Naive B cell (primary cell): Measurements from ENCODE around the gene CDKN2D. TPM values are rescaled to one million over a fixed set of nuclear protein-coding genes. Genes with fewer than 3 reads are reported as not detected.
A peak's percentile ranks its signal among the peaks of the same experiment; 100 is the strongest.

ENCODE experiments used
- ATAC-seq, 2 donors: fragments of 150-1000 bp; cut with Tn5 transposase; 2 replicates each; pipeline ENCODE4 v1.10.0; 2021; ENCODE audit warnings: low read depth in 2 of 2, mild to moderate bottlenecking in 2 of 2, moderate library complexity in 2 of 2
- DNase-seq: peaks from one replicate; pipeline ENCODE4 v3.0.0; 2022
- H3K27ac Mint-ChIP-seq, 6 donors: one replicate each; pipeline ENCODE4 v1.8.0; 2020 to 2022; ENCODE audit warnings: mild to moderate bottlenecking in 6 of 6, mixed read lengths in 6 of 6, moderate library complexity in 5 of 6, inconsistent platforms in 2 of 6
- H3K27me3 Mint-ChIP-seq, 3 donors: one replicate each; pipeline ENCODE4 v1.8.0; 2021 to 2022; ENCODE audit warnings: mixed read lengths in 3 of 3, mild to moderate bottlenecking in 1 of 3
- H3K36me3 Mint-ChIP-seq, 2 donors: one replicate each; pipeline ENCODE4 v1.8.0; 2020 to 2022; ENCODE audit warnings: mixed read lengths in 2 of 2, inconsistent platforms in 1 of 2, mild to moderate bottlenecking in 1 of 2
- H3K4me1 Mint-ChIP-seq, 3 donors: one replicate each; pipeline ENCODE4 v1.8.0; 2020 to 2022; ENCODE audit warnings: mixed read lengths in 3 of 3, inconsistent platforms in 1 of 3, mild to moderate bottlenecking in 1 of 3, moderate library complexity in 1 of 3
- H3K4me3 Mint-ChIP-seq, 8 donors: one replicate each; pipeline ENCODE4 v1.8.0; 2020 to 2022; ENCODE audit warnings: mild to moderate bottlenecking in 8 of 8, mixed read lengths in 8 of 8, moderate library complexity in 8 of 8, inconsistent platforms in 2 of 8
- H3K9me3 Mint-ChIP-seq, 7 donors: one replicate each; pipeline ENCODE4 v1.8.0; 2020 to 2022; ENCODE audit warnings: mixed read lengths in 7 of 7, mild to moderate bottlenecking in 5 of 7, inconsistent platforms in 2 of 7, moderate library complexity in 1 of 7
- polyA plus RNA-seq, 6 donors: library from polyadenylated mRNA; unstranded; fragments of 300-500 nt; fragmentation: Illumina TruSeq; gene quantifications; one replicate each; pipeline ENCODE4 v1.2.3, GENCODE V29; 2021; ENCODE audit warnings: low read depth in 6 of 6

The CDKN2D gene
- polyA plus RNA-seq, 6 donors from 2014 or later = 110 to 209 (median 153) TPM

GRCh38 chr19:10568062-10568825 is 535 bp downstream of the CDKN2D start:
- DNase-seq = no peak
- H3K4me1 Mint-ChIP-seq = peaks cover 49 to 54% (median 49%) of the 10 kb centered on the region in 3 donors

GRCh38 chr19:10567656-10568055 is 1.1 kb downstream of the CDKN2D start:
- Mint-ChIP-seq H3K9me3 (no peaks in the 10 kb centered on the region), H3K27ac (peak overlapping the region; percentile 91 to 100 (median 98)), H3K4me1 (peaks cover 48 to 54% (median 49%) of the 10 kb centered on the region in 3 donors), H3K27me3 (no peaks in the 10 kb centered on the region), H3K36me3 (no peaks in the 10 kb centered on the region), H3K4me3 (peak overlapping the region; percentile 86 to 100 (median 96))
- ATAC-seq = no peak
- no peak for DNase-seq

More at GRCh38 chr19:10568062-10568825, 535 bp downstream of the CDKN2D start:
- Mint-ChIP-seq H3K27ac (peak overlapping the region; percentile 91 to 100 (median 98)), H3K36me3 (no peaks in the 10 kb centered on the region), H3K9me3 (no peaks in the 10 kb centered on the region), H3K4me3 (peak overlapping the region; percentile 86 to 100 (median 96)), H3K27me3 (no peaks in the 10 kb centered on the region)
- peak; percentile 3 to 9 for ATAC-seq

- H3K36me3 Mint-ChIP-seq = no peaks in the 10 kb centered on the region
- ATAC-seq (peak; percentile 16 to 17), DNase-seq (peak; percentile 76)
- peak overlapping the region; percentile 94 to 100 (median 99) for H3K27ac Mint-ChIP-seq
- H3K9me3 Mint-ChIP-seq = no peaks in the 10 kb centered on the region
- H3K27me3 Mint-ChIP-seq = no peaks in the 10 kb centered on the region
- H3K4me1 Mint-ChIP-seq = peaks cover 40 to 47% (median 43%) of the 10 kb centered on the region in 3 donors
- H3K4me3 Mint-ChIP-seq = peak overlapping the region; percentile 86 to 100 (median 96)
Observed at GRCh38 chr19:10566658-10567410, 1.9 kb downstream of the CDKN2D start.

- DNase-seq = no peak
- Mint-ChIP-seq H3K27ac (peak overlapping the region; percentile 94 to 100 (median 99)), H3K4me1 (peaks cover 40 to 52% (median 43%) of the 10 kb centered on the region in 3 donors), H3K9me3 (no peaks in the 10 kb centered on the region), H3K4me3 (peak overlapping the region; percentile 86 to 100 (median 96)), H3K27me3 (no peaks in the 10 kb centered on the region), H3K36me3 (no peaks in the 10 kb centered on the region)
- no peak for ATAC-seq
Observed at GRCh38 chr19:10566408-10566657, 2.4 kb downstream of the CDKN2D start.

GRCh38 chr19:10565567-10566407 is 3.0 kb downstream of the CDKN2D start, which contains the start of gene KRI1:
Gene KRI1, minus strand, starts transcription at chr19:10566010. Its CDS starts 11 bp downstream, at chr19:10565999.
- Mint-ChIP-seq H3K9me3 (no peaks in the 10 kb centered on the region), H3K4me1 (peaks cover 40 to 53% (median 42%) of the 10 kb centered on the region in 3 donors), H3K36me3 (no peaks in the 10 kb centered on the region), H3K27me3 (no peaks in the 10 kb centered on the region), H3K4me3 (peak within 1 kb of the TSS; percentile 86 to 100 (median 96)), H3K27ac (peak within 1 kb of the TSS; percentile 94 to 100 (median 99))
- DNase-seq = peak; percentile 100
- ATAC-seq = peak; percentile 51 to 57

- DNase-seq (peak; percentile 60), ATAC-seq (peak; percentile 17)
- H3K4me3 Mint-ChIP-seq = peak overlapping the region; percentile 86 to 100 (median 96)
- H3K36me3 Mint-ChIP-seq = no peaks in the 10 kb centered on the region
- no peaks in the 10 kb centered on the region for H3K9me3 Mint-ChIP-seq
- H3K27me3 Mint-ChIP-seq = no peaks in the 10 kb centered on the region
- peak overlapping the region; percentile 74 to 99 (median 93) for H3K27ac Mint-ChIP-seq
- peaks cover 38 to 53% (median 42%) of the 10 kb centered on the region in 3 donors for H3K4me1 Mint-ChIP-seq
Observed at GRCh38 chr19:10565028-10565566, 3.7 kb downstream of the CDKN2D start.

GRCh38 chr19:10562609-10563008 is 6.2 kb downstream of the CDKN2D start:
- DNase-seq (no peak), ATAC-seq (no peak)
- Mint-ChIP-seq H3K27me3 (no peaks in the 10 kb centered on the region), H3K4me1 (peaks cover 25 to 38% (median 36%) of the 10 kb centered on the region in 3 donors), H3K9me3 (no peaks in the 10 kb centered on the region), H3K27ac (no peak overlapping the region), H3K36me3 (no peaks in the 10 kb centered on the region), H3K4me3 (peak overlapping the region in 1 of 8 donors; percentile 29)

- peaks cover 11 to 24% (median 16%) of the 10 kb centered on the region in 3 donors for H3K4me1 Mint-ChIP-seq
- no peaks in the 10 kb centered on the region for H3K36me3 Mint-ChIP-seq
- no peak for DNase-seq
- no peaks in the 10 kb centered on the region for H3K27me3 Mint-ChIP-seq
- no peak for ATAC-seq
- no peak overlapping the region for H3K4me3 Mint-ChIP-seq
- no peak overlapping the region for H3K27ac Mint-ChIP-seq
- no peaks in the 10 kb centered on the region for H3K9me3 Mint-ChIP-seq
Observed at GRCh38 chr19:10560154-10560553, 8.6 kb downstream of the CDKN2D start.

- no peaks in the 10 kb centered on the region for H3K27me3 Mint-ChIP-seq
- H3K27ac Mint-ChIP-seq = peak overlapping the region in 4 of 6 donors; percentile 43 to 84 (median 62)
- H3K9me3 Mint-ChIP-seq = no peaks in the 10 kb centered on the region
- H3K4me1 Mint-ChIP-seq = peaks cover 23 to 38% (median 24%) of the 10 kb centered on the region in 3 donors
- H3K36me3 Mint-ChIP-seq = no peaks in the 10 kb centered on the region
- ATAC-seq = no peak
- peak overlapping the region in 1 of 8 donors; percentile 42 for H3K4me3 Mint-ChIP-seq
- DNase-seq = no peak
Observed at GRCh38 chr19:10557603-10558197, 11.1 kb downstream of the CDKN2D start.

GRCh38 chr19:10555610-10555973 is 13.2 kb downstream of the CDKN2D start:
- no peak for ATAC-seq
- Mint-ChIP-seq H3K4me3 (no peak overlapping the region), H3K27me3 (no peaks in the 10 kb centered on the region), H3K9me3 (no peaks in the 10 kb centered on the region), H3K4me1 (peaks cover 29 to 34% (median 33%) of the 10 kb centered on the region in 3 donors), H3K36me3 (no peaks in the 10 kb centered on the region), H3K27ac (peak overlapping the region in 4 of 6 donors; percentile 47 to 76 (median 56))
- no peak for DNase-seq

GRCh38 chr19:10554760-10555609 is 13.8 kb downstream of the CDKN2D start:
- DNase-seq = no peak
- Mint-ChIP-seq H3K27me3 (no peaks in the 10 kb centered on the region), H3K36me3 (no peaks in the 10 kb centered on the region), H3K27ac (peak overlapping the region in 5 of 6 donors; percentile 74 to 97 (median 95)), H3K9me3 (no peaks in the 10 kb centered on the region), H3K4me3 (peak overlapping the region in 3 of 8 donors; percentile 33 to 74 (median 54)), H3K4me1 (peaks cover 25 to 39% (median 33%) of the 10 kb centered on the region in 3 donors)
- ATAC-seq = no peak

- peak overlapping the region; percentile 88 to 97 (median 95) for H3K27ac Mint-ChIP-seq
- ATAC-seq (peak; percentile 76 to 79), DNase-seq (peak; percentile 60)
- no peaks in the 10 kb centered on the region for H3K36me3 Mint-ChIP-seq
- no peaks in the 10 kb centered on the region for H3K27me3 Mint-ChIP-seq
- peak overlapping the region; percentile 42 to 86 (median 56) for H3K4me3 Mint-ChIP-seq
- peaks cover 25 to 40% (median 33%) of the 10 kb centered on the region in 3 donors for H3K4me1 Mint-ChIP-seq
- no peaks in the 10 kb centered on the region for H3K9me3 Mint-ChIP-seq
Observed at GRCh38 chr19:10553943-10554381, 14.8 kb downstream of the CDKN2D start.
